Measurements from ENCODE around the gene PER2.
"Not testable (repeated sequence)": the region's sequence is repeated elsewhere in the genome, so short reads cannot be mapped to it uniquely, and the experiment has no call there.

GRCh38 chr2:238273433-238273832, 15.0 kb downstream of the PER2 start:
- not testable (repeated sequence) for TF ChIP-seq POLR2A, CTCF, EP300, POLR2AphosphoS5 (IDR thresholded peaks at IDR 0.05)
